Mucosa of descending colon (tissue), 3 donors: Measurements from ENCODE around the gene DHX35. TPM values are rescaled to one million over a fixed set of nuclear protein-coding genes. Genes with fewer than 3 reads are reported as not detected.
A peak's percentile ranks its signal among the peaks of the same experiment; 100 is the strongest.

Source experiments
- ATAC-seq: fragments of 200-7000 bp; cut with Tn5 transposase; one replicate; pipeline ENCODE4 v1.9.1; 2020; ENCODE audit warnings: mild to moderate bottlenecking, moderate library complexity
- DNase-seq, 3 donors: peaks; one replicate each; pipeline ENCODE4 v3.0.0-alpha.2; 2020
- H3K36me3 ChIP-seq: fragments of 200-600 bp; one replicate; pipeline ENCODE4 v1.8.0; 2021; ENCODE audit warnings: low read depth, mild to moderate bottlenecking
- H3K4me1 ChIP-seq: fragments of 200-600 bp; one replicate; pipeline ENCODE4 v1.8.0; 2021; ENCODE audit warnings: low read depth, mild to moderate bottlenecking
- H3K4me3 ChIP-seq: fragments of 200-600 bp; one replicate; pipeline ENCODE4 v1.8.0; 2021; ENCODE audit warnings: mild to moderate bottlenecking
- H3K9me3 ChIP-seq: fragments of 200-600 bp; one replicate; pipeline ENCODE4 v1.8.0; 2021; ENCODE audit warnings: mild to moderate bottlenecking
- CTCF ChIP-seq: fragments of 200-600 bp; IDR thresholded peaks from one replicate; pipeline ENCODE4 v1.8.0; 2022; ENCODE audit warnings: antibody characterized with exemption, mild to moderate bottlenecking
- intact Hi-C, 2 donors: fragments of 100-400 bp; cut with DNase I in 1 of 2; cut with micrococcal nuclease in 1 of 2; formaldehyde crosslinking; loops; one replicate each; pipeline versions ENCODE4 v1.11.0 to v1.11.1; 2022; cut with DNase I, micrococcal nuclease
- total RNA-seq, 3 donors: library from RNA; stranded (reverse); fragmentation: NEBNext Ultra II Directional in 2 of 3; extraction: Animal tissue kit (Norgen Biotek cat#: 25700) in 2 of 3; gene quantifications; one replicate each; pipeline versions ENCODE4 v1.2.1 to v1.2.4, GENCODE V29; 2021 to 2023
- donor health status: DM: no; HTN: no; CAD: no; lungs with moderate emphysema.
- donor health status: DM: no; HTN: no; CAD: no.
- donor health status: DM: no; HTN: yes; CAD: no.

Gene DHX35
- total RNA-seq, 3 donors from 2014 or later = 14.8 to 16.4 (median 16.3) TPM

DNA sequence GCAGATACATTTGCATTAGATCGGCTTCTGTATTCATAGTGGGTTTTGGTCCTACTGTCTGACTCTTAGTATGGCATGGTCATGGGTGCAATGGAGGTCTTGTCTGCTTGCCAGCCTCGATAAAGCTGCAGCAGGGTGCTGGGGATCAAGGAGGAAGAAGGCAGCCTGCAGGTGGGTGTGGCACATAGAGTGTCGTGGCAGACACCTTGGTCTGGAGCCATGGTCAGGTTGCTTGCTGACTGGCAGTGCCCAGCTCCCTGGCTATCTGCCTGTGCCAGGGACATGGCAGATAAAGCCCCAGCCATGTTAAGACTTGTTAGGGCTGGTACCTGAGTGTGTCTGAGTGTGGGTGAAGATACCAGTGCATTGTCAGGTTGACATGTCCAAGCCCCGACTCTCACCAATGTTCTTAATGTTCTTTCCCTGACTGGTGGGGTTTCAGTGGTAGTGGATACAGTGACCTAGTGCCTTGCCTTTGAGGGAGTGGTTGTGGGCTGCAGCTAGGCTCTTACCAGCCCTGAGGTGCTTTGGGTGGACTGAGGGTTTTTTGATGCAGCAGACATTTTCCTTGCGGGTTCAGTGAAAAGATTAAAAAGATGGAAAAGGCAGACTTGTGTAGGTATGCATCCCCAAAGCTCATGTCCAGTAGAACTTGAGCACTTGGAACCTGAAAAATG lies 34.1 kb upstream of the DHX35 start:
- Histone ChIP-seq H3K36me3 (no peaks in the 10 kb centered on the region), H3K4me3 (no peak overlapping the region), H3K4me1 (peaks cover 12% of the 10 kb centered on the region), H3K9me3 (no peaks in the 10 kb centered on the region)
- ATAC-seq = peak; percentile 10
- intact Hi-C loops = loop anchor here (5.0 to 10.0 kb wide), 2 partner anchors 117 to 119 kb away; no protein-coding TSS in a partner anchor
- no peak for TF ChIP-seq CTCF
- DNase-seq = peak; percentile 63 to 65 (median 64)

DNA sequence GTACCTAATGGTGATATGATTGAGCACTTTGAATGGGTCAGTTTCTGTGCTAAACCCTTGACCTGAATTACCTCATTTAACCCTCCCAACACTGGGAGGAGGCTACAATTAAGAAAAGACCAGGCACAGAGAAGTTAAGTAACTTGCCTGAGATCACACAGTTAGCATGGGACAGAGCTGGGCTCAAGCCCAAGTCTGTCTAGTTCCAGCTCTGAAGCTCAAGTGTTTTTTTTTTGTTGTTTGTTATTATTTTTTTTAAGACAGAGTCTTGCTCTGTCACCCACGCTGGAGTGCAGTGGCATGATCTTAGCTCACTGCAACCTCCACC lies 31.9 kb upstream of the DHX35 start:
- no peak overlapping the region for H3K4me3 ChIP-seq
- H3K36me3 ChIP-seq = no peaks in the 10 kb centered on the region
- peaks cover 12% of the 10 kb centered on the region for H3K4me1 ChIP-seq
- no peaks in the 10 kb centered on the region for H3K9me3 ChIP-seq
- TF ChIP-seq CTCF = no peak
- ATAC-seq (no peak), DNase-seq (no peak)
- intact Hi-C loops = no loop called here

DNA sequence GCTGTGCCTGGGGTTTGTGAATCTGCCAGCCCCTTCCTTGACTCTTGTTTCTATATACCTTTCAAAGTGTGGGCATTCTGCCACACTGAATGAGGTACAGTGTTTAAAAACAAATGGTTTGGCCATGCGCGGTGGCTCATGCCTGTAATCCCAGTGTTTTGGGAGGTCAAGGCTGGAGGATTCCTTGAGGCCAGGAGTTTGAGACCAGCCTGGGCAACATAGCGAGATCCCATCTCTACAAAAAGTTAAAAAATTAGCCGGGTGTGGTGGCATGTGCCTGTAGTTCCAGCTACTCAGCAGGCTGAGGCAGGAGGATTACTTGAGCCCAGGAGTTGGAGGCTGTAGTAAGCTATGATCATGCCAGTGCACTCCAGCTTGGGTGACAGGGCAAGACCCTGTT lies 30.2 kb upstream of the DHX35 start:
- intact Hi-C loops = no loop called here
- ATAC-seq (no peak), DNase-seq (no peak)
- H3K4me3 ChIP-seq = no peak overlapping the region
- H3K9me3 ChIP-seq = no peaks in the 10 kb centered on the region
- peaks cover 8% of the 10 kb centered on the region for H3K4me1 ChIP-seq
- TF ChIP-seq CTCF = no peak
- H3K36me3 ChIP-seq = no peaks in the 10 kb centered on the region

DNA sequence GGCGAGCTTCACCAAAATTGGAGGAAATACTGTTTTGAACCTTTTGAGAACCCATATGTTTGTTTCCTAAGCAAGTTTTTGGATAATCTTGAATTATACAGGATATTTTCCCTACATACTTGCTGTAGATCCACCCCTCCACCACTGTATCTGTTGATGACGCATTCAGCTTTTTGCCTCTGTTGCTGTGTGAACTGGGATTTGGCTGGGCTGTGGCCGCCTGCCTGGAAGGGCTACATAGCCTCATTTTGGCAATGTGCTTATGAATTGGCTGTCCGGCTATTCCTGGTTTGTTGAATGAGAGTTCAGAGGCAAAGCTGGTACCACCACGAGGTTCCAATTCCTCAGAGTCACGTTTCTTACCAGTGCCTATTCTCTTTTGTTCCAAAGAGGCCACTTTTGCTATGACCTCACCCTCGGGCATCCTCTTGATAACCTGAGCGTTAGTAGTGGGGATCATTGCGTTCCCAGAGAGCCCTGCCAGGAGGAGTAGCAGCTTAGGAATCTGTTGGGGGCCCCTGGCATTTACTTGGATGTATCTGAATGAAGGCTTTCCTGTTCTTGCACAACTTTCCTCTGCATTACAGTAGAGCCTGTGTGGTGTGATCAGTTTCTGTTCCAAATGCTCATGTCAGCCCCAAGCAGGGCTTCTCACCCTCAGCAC lies 29.6 kb upstream of the DHX35 start:
- H3K4me3 ChIP-seq = no peak overlapping the region
- TF ChIP-seq CTCF = no peak
- DNase-seq (no peak), ATAC-seq (no peak)
- H3K36me3 ChIP-seq = no peaks in the 10 kb centered on the region
- intact Hi-C loops = no loop called here
- H3K9me3 ChIP-seq = no peaks in the 10 kb centered on the region
- peaks cover 3% of the 10 kb centered on the region for H3K4me1 ChIP-seq

GRCh38 chr20:38934530-38934929 lies 27.6 kb upstream of the DHX35 start:
- no peaks in the 10 kb centered on the region for H3K9me3 ChIP-seq
- no peaks in the 10 kb centered on the region for H3K36me3 ChIP-seq
- ATAC-seq = no peak
- intact Hi-C loops = no loop called here
- H3K4me1 ChIP-seq = no peaks in the 10 kb centered on the region
- H3K4me3 ChIP-seq = no peak overlapping the region
- no peak for TF ChIP-seq CTCF
- no peak for DNase-seq
